CD4-positive, alpha-beta memory T cell (primary cell): Measurements from ENCODE around the gene KLK2. TPM values are rescaled to one million over a fixed set of nuclear protein-coding genes. Genes with fewer than 3 reads are reported as not detected.
A peak's percentile ranks its signal among the peaks of the same experiment; 100 is the strongest.

Source experiments
- CTCF ChIA-PET: fragments of 350-600 bp; sonication (Branson Sonifier 250); formaldehyde crosslinking; loops from one replicate; lab custom pipeline; 2021; ENCODE audit warnings: inconsistent platforms; ENCODE audit not compliant: partially characterized antibody; lab: Charles Lee
- POLR2A ChIA-PET: fragments of 350-600 bp; sonication (Branson Sonifier 250); formaldehyde crosslinking; loops from one replicate; lab custom pipeline; 2021; ENCODE audit not compliant: partially characterized antibody; lab: Charles Lee
- DNase-seq, 5 donors: peaks; one replicate each; pipeline versions ENCODE4 v3.0.0 to v3.0.0-alpha.2; 2020 to 2022; ENCODE audit warnings: mixed read lengths in 1 of 5
- H3K27ac ChIP-seq: one replicate; pipeline ENCODE4 v1.7.0; 2013; ENCODE audit warnings: low read depth, low read length
- H3K27me3 ChIP-seq: 2 replicates; pipeline ENCODE4 v1.7.0; 2013; ENCODE audit warnings: mild to moderate bottlenecking, low read length, moderate library complexity; ENCODE audit not compliant: insufficient read depth
- H3K36me3 ChIP-seq: 2 replicates; pipeline ENCODE4 v1.7.0; 2013; ENCODE audit warnings: mild to moderate bottlenecking, low read length, moderate library complexity; ENCODE audit not compliant: insufficient read depth
- H3K4me1 ChIP-seq: 2 replicates; pipeline ENCODE4 v1.7.0; 2013; ENCODE audit warnings: mild to moderate bottlenecking, low read length, moderate library complexity; ENCODE audit not compliant: insufficient read depth
- H3K4me3 ChIP-seq, 2 donors: one replicate each; pipeline ENCODE4 v1.7.0; 2013; ENCODE audit warnings: low read length in 2 of 2, mild to moderate bottlenecking in 1 of 2
- H3K9me3 ChIP-seq, 2 donors: one replicate each; pipeline ENCODE4 v1.7.0; 2013; ENCODE audit warnings: low read length in 2 of 2, control low read depth in 1 of 2; ENCODE audit not compliant: control insufficient read depth in 1 of 2
- H3K27ac Mint-ChIP-seq, 7 donors: one replicate each; pipeline ENCODE4 v1.8.0; 2020 to 2021; ENCODE audit warnings: mixed read lengths in 7 of 7, mild to moderate bottlenecking in 6 of 7, inconsistent platforms in 3 of 7, moderate library complexity in 3 of 7
- H3K27me3 Mint-ChIP-seq, 2 donors: one replicate each; pipeline ENCODE4 v1.8.0; 2020 to 2021; ENCODE audit warnings: mixed read lengths in 2 of 2
- H3K36me3 Mint-ChIP-seq, 2 donors: one replicate each; pipeline ENCODE4 v1.8.0; 2020 to 2021; ENCODE audit warnings: mixed read lengths in 2 of 2, inconsistent platforms in 1 of 2, mild to moderate bottlenecking in 1 of 2
- H3K4me1 Mint-ChIP-seq, 4 donors: one replicate each; pipeline ENCODE4 v1.8.0; 2020 to 2021; ENCODE audit warnings: mixed read lengths in 4 of 4, mild to moderate bottlenecking in 1 of 4
- H3K4me3 Mint-ChIP-seq, 8 donors: one replicate each; pipeline ENCODE4 v1.8.0; 2020 to 2021; ENCODE audit warnings: mixed read lengths in 8 of 8, mild to moderate bottlenecking in 7 of 8, moderate library complexity in 6 of 8, inconsistent platforms in 3 of 8
- H3K9me3 Mint-ChIP-seq, 8 donors: one replicate each; pipeline ENCODE4 v1.8.0; 2020 to 2021; ENCODE audit warnings: mixed read lengths in 8 of 8, mild to moderate bottlenecking in 5 of 8, inconsistent platforms in 3 of 8, moderate library complexity in 1 of 8
- intact Hi-C: fragments of 100-400 bp; cut with micrococcal nuclease; formaldehyde crosslinking; loops from one replicate; pipeline ENCODE4 v1.15.1; 2023
- polyA plus RNA-seq, 2 donors: library from polyadenylated mRNA; unstranded; fragments of 300-500 nt; fragmentation: Illumina TruSeq; gene quantifications; one replicate each; pipeline ENCODE4 v1.2.3, GENCODE V29; 2021
- total RNA-seq, 2 experiments: library from RNA; stranded (reverse); gene quantifications; one replicate each; pipeline ENCODE4 v1.2.3, GENCODE V29; 2021

The KLK2 gene
- total and polyA plus RNA-seq, 4 experiments from 2014 or later = not detected

DNA sequence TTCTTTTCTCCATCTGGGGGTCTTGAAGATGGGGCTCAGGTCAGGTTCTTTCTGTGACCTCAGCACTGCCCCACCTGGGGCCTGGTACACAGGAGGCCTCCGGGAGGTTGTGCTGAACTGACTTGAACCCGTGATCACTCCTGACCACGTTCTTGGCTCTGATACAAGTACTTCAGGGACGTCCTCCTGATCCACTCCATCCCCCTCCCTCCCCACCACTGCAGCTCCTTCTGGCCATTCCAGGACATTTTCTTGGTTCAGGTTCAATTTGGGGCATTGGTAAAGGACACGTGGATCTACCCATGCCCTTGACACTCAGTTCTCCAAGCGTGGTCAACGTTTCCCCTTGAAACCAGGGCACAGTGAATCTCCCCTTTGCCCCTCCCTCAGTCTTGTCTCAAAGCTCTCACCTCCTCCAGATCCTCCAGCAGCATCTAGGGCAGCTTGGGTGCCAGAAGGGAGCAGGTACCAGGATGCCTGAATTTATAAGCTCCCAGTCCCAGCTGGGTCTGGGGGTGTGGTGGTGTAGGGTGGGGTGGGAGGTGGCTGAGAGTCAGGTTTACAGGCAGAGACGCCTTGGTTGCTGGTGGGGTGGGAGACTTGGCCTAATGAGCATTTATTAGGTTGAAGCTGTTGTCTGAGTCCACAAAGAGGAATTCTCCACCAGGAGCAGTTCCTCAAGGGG, 40.0 kb upstream of the KLK2 start, which contains the start of gene KLK15:
KLK15 (minus strand) TSS at position 458 of the 685 bp plus-strand sequence. CDS start 2,082 bp downstream, outside the sequence.
- H3K27ac Mint-ChIP-seq = no peak within 1 kb of the TSS

GRCh38 chr19:50833802-50834167, 39.5 kb upstream of the KLK2 start:
- intact Hi-C loops = no loop called here
- ChIA-PET POLR2A (no interaction called here), CTCF (no interaction called here)
- Histone ChIP-seq H3K4me1 (peaks cover 15% of the 10 kb centered on the region), H3K9me3 (no peaks in the 10 kb centered on the region), H3K4me3 (no peak overlapping the region), H3K36me3 (no peaks in the 10 kb centered on the region), H3K27me3 (peaks cover 6% of the 10 kb centered on the region), H3K27ac (no peak overlapping the region)
- DNase-seq = no peak
- Mint-ChIP-seq H3K36me3 (peaks cover 0 to 3% of the 10 kb centered on the region in 2 donors), H3K9me3 (no peaks in the 10 kb centered on the region), H3K27me3 (peaks cover 30 to 44% of the 10 kb centered on the region in 2 donors), H3K4me3 (peak overlapping the region in 1 of 8 donors; percentile 55), H3K27ac (no peak overlapping the region), H3K4me1 (peaks cover 6 to 16% (median 11%) of the 10 kb centered on the region in 4 donors)

More for the DNA sequence above, 40.0 kb upstream of the KLK2 start, which contains the start of gene KLK15:
- ChIA-PET POLR2A (no interaction called here), CTCF (no interaction called here)
- H3K4me3 ChIP-seq = no peak within 1 kb of the TSS
- no peak within 1 kb of the TSS for H3K27ac ChIP-seq
- peaks cover 15% of the 10 kb centered on the region for H3K4me1 ChIP-seq
- H3K9me3 ChIP-seq = no peaks in the 10 kb centered on the region
- Mint-ChIP-seq H3K4me3 (peak within 1 kb of the TSS in 1 of 8 donors; percentile 55), H3K27me3 (peaks cover 29 to 42% of the 10 kb centered on the region in 2 donors), H3K9me3 (no peaks in the 10 kb centered on the region), H3K4me1 (peaks cover 6 to 16% (median 11%) of the 10 kb centered on the region in 4 donors), H3K36me3 (peaks cover 0 to 3% of the 10 kb centered on the region in 2 donors)
- no peaks in the 10 kb centered on the region for H3K36me3 ChIP-seq
- intact Hi-C loops = no loop called here
- DNase-seq = no peak
- H3K27me3 ChIP-seq = peaks cover 6% of the 10 kb centered on the region

DNA sequence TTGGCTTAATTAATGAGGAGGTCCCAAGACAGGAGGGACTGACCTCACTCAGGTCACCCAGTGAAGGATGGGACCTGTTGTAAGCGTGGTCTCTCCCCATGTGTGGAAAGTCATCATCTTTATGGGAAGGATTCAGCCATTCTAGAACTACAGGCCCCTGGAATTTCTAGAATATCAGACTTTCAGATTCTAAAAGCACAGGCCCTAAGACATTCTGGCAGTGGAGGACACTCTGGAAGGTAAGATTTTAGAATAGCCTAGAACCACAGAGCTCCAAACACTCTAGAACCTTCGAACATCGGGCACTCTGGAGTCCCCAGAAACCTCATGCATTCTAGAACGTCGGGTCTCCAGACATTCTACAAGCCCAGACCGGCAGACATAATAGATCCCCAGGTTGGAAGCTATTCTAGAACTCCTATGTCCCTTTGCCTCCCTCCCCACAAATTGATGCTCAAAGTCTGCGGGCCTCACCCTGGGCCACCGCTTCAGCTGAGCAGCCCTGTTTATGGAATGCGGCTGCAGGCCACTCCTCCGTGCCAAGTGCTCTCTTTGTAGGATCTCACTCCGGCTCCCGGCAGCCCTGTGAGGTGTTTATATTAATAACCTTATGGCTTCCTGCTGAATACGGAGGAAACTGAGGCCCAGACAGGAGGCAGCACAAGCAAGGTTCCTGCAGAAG, 38.0 kb upstream of the KLK2 start:
- intact Hi-C loops = no loop called here
- ChIA-PET POLR2A (no interaction called here), CTCF (no interaction called here)
- Mint-ChIP-seq H3K4me3 (peak overlapping the region; percentile 64 to 91 (median 77)), H3K4me1 (peaks cover 6 to 16% (median 11%) of the 10 kb centered on the region in 4 donors), H3K9me3 (peaks cover 0 to 1% (median 0%) of the 10 kb centered on the region in 8 donors), H3K27ac (peak overlapping the region in 1 of 7 donors; percentile 47), H3K27me3 (peaks cover 27 to 45% of the 10 kb centered on the region in 2 donors), H3K36me3 (peaks cover 0 to 3% of the 10 kb centered on the region in 2 donors)
- Histone ChIP-seq H3K9me3 (no peaks in the 10 kb centered on the region), H3K27ac (no peak overlapping the region), H3K36me3 (no peaks in the 10 kb centered on the region), H3K4me3 (peak overlapping the region; percentile 9 to 42), H3K27me3 (peaks cover 6% of the 10 kb centered on the region), H3K4me1 (peaks cover 15% of the 10 kb centered on the region)
- DNase-seq = no peak

DNA sequence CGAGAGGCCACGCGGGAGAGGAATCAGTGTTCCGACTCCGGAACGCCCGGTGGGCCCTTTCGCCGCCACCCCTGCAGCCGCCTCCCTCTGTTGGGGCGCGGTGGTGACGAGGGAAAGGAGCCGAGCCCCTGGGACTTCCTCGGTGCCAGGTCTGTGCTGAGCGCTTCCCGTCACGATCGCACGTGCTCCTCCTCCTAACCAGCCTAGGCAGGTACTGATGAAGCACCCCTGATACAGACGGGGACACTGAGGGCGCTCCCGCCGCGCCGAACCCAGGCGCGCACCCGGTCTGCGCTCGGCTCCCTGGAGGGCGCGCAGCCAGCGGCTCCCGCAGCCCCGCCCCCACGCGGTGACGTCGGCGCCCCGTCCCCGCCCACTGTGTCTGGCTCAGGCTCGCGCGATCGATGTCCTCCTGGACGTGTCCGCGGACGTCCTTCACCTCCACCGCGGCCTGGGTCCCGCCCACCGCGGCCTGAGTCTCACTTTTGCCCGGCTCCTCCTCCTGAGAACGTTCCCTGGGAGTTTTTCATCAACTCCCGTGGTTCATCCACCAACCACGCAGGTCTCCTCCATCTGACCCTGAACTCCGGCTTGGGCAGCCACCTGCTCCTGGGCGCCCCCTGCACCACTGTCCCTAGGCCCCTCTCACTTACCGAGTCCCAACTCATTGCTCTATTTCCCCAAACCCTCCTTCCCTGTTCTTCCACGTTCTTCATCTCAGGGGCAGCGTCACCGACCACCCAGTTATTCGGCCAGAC, 37.3 kb upstream of the KLK2 start:
- DNase-seq = peak in 4 of 5 donors; percentile 42 to 50 (median 44)
- peaks cover 0 to 3% of the 10 kb centered on the region in 2 donors for H3K36me3 Mint-ChIP-seq
- Histone ChIP-seq H3K9me3 (no peaks in the 10 kb centered on the region), H3K4me1 (peaks cover 15% of the 10 kb centered on the region), H3K36me3 (no peaks in the 10 kb centered on the region), H3K4me3 (peak overlapping the region; percentile 9 to 42), H3K27ac (no peak overlapping the region), H3K27me3 (peaks cover 6% of the 10 kb centered on the region)
- H3K9me3 Mint-ChIP-seq = peaks cover 0 to 6% (median 0%) of the 10 kb centered on the region in 8 donors
- peak overlapping the region in 3 of 7 donors; percentile 57 to 65 (median 60) for H3K27ac Mint-ChIP-seq
- H3K4me3 Mint-ChIP-seq = peak overlapping the region; percentile 64 to 91 (median 87)
- ChIA-PET CTCF (no interaction called here), POLR2A (no interaction called here)
- intact Hi-C loops = no loop called here
- H3K27me3 Mint-ChIP-seq = peaks cover 27 to 46% of the 10 kb centered on the region in 2 donors
- H3K4me1 Mint-ChIP-seq = peaks cover 6 to 16% (median 11%) of the 10 kb centered on the region in 4 donors

DNA sequence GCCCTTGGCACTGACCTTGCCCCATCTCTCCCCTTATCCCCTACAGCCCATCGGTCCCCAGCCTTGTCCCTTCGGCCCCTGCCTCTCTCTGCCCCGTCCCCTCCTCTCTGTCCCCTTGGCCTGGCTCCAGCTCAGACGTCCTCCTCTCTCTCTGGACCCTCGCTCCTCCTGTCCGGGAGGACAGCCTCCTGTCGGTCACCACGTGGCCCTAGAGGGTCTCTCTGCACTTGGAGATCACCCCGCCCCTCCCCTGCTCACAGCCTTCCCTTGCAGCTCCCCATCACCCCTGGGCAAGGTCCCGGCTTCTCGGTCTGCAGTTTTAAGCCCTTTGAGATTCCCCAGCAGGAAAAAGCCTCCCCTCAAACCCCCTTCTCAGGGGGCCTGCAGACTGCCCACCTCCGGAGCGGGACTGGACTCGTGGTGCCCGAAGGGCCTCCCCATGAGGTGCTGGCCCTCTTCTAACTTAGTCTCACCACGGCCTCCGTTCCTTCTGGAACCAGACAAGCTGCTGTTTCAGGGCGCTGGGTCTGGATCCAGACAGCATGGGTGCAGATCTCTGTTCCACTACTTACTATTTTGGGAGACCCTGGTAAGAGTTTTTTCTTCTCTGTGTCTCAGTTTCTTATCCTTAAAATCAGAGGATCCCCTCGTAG, 36.6 kb upstream of the KLK2 start:
- Histone ChIP-seq H3K4me3 (no peak overlapping the region), H3K27ac (no peak overlapping the region), H3K27me3 (peaks cover 6% of the 10 kb centered on the region), H3K4me1 (peaks cover 15% of the 10 kb centered on the region), H3K36me3 (no peaks in the 10 kb centered on the region), H3K9me3 (no peaks in the 10 kb centered on the region)
- Mint-ChIP-seq H3K4me1 (peaks cover 6 to 16% (median 11%) of the 10 kb centered on the region in 4 donors), H3K27me3 (peaks cover 29 to 42% of the 10 kb centered on the region in 2 donors), H3K9me3 (peaks cover 0 to 10% (median 0%) of the 10 kb centered on the region in 8 donors), H3K27ac (peak overlapping the region in 1 of 7 donors; percentile 30), H3K36me3 (peaks cover 0 to 3% of the 10 kb centered on the region in 2 donors), H3K4me3 (peak overlapping the region in 7 of 8 donors; percentile 76 to 91 (median 87))
- ChIA-PET CTCF (no interaction called here), POLR2A (no interaction called here)
- intact Hi-C loops = no loop called here
- no peak for DNase-seq

DNA sequence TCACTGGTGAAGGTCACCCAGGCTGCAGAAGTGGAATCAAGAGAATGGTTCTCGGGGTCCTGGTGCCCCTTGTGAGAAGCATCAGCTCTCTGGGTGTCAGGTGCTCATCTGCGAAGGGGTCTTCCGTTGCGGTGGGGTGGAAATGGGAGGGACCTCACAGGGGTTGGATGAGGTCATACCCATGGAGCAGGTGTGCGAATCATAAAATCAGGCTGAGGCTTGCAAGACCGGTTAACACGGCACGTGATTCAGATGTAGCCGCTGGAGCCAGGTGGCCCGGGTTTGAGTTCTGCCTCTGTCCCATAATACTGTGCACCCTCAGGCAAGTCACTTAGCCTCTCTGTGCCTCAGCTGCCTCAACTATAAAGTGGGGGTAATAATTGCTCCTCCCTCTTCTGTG, 35.9 kb upstream of the KLK2 start:
- CTCF ChIA-PET = no interaction called here
- POLR2A ChIA-PET = no interaction called here
- Histone ChIP-seq H3K27ac (no peak overlapping the region), H3K9me3 (no peaks in the 10 kb centered on the region), H3K36me3 (no peaks in the 10 kb centered on the region), H3K27me3 (peaks cover 6% of the 10 kb centered on the region), H3K4me1 (peaks cover 15% of the 10 kb centered on the region), H3K4me3 (no peak overlapping the region)
- H3K4me3 Mint-ChIP-seq = peak overlapping the region in 5 of 8 donors; percentile 3 to 87 (median 37)
- intact Hi-C loops = no loop called here
- H3K9me3 Mint-ChIP-seq = peaks cover 0 to 10% (median 1%) of the 10 kb centered on the region in 8 donors
- no peak overlapping the region for H3K27ac Mint-ChIP-seq
- H3K27me3 Mint-ChIP-seq = peaks cover 29 to 42% of the 10 kb centered on the region in 2 donors
- peaks cover 6 to 16% (median 11%) of the 10 kb centered on the region in 4 donors for H3K4me1 Mint-ChIP-seq
- H3K36me3 Mint-ChIP-seq = peaks cover 0 to 3% of the 10 kb centered on the region in 2 donors
- DNase-seq = no peak
